Measurements from ENCODE around the gene PLEKHB2. TPM values are rescaled to one million over a fixed set of nuclear protein-coding genes. Genes with fewer than 3 reads are reported as not detected.

The PLEKHB2 gene
- total and polyA plus RNA-seq, 10 of the 15 experiments (the other 5 are each of a cell fraction or from before 2014, with no cell fraction given), result 12.3 to 55.6 (median 26.2) TPM

GRCh38 chr2:131132729-131133128, 27.6 kb downstream of the PLEKHB2 start:
- 95% methylated on average over 8 of the region's 8 CpGs for WGBS (ENCODE audit: insufficient coverage, insufficient replicate concordance, low lambda C conversion rate, missing lambda C conversion rate)
- intact Hi-C loops (cut with micrococcal nuclease; ENCODE audit: unreplicated experiment) (no loop called here), in situ Hi-C loops (cut with MboI) (no loop called here)
- Histone ChIP-seq H3K27ac (ENCODE audit: control insufficient read depth, insufficient read depth) (no peak overlapping the region), H3K79me2 (ENCODE audit: control insufficient read depth, insufficient read depth, low read length) (no peaks in the 10 kb centered on the region), H3K9me3 (replicated peaks; ENCODE audit: control insufficient read depth, insufficient read depth, low read length) (no peaks in the 10 kb centered on the region), H2AFZ (ENCODE audit: control insufficient read depth, low read depth, low read length) (no peak overlapping the region), H3K4me3 (no peak overlapping the region), H4K20me1 (ENCODE audit: control insufficient read depth, insufficient read depth) (no peaks in the 10 kb centered on the region), H3K4me2 (ENCODE audit: control insufficient read depth, insufficient read depth) (no peak overlapping the region), H3K9ac (ENCODE audit: control insufficient read depth, insufficient read depth, low read length) (no peak overlapping the region), H3K36me3 (ENCODE audit: control insufficient read depth in 2 of 2, insufficient read depth in 2 of 2, low read length in 1 of 2) (peaks cover 12 to 22% of the 10 kb centered on the region in 2 experiments), H3K4me1 (ENCODE audit: control insufficient read depth, insufficient read depth, low read length) (no peaks in the 10 kb centered on the region; the same call in 1 of the 2 replicates), H3K27me3 (replicated peaks in 1 of 2; ENCODE audit: control insufficient read depth in 2 of 2, insufficient read depth in 2 of 2, low read length in 1 of 2) (no peaks in the 10 kb centered on the region)
- ChIA-PET POLR2A (no interaction called here), RAD21 (ENCODE audit: unreplicated experiment) (no interaction called here), CTCF (interaction anchor here (2.6 kb wide), 1 partner anchor 21 kb away, joined by 8 read pairs; no protein-coding TSS in a partner anchor), SMC1A (ENCODE audit: uncharacterized antibody, unreplicated experiment) (no interaction called here)
- BruUV-seq (replicated peaks), result no TSS peak
- FAIRE-seq (no peak), ATAC-seq (no peak), DNase-seq (ENCODE audit: low read depth, low spot score) (no peak)
- no peak for TF ChIP-seq JUND (IDR thresholded peaks at IDR 0.05; ENCODE audit: low read depth, low read length)
- TF ChIP-seq ZNF24 (IDR thresholded peaks at IDR 0.05), result no peak
- no peak for TF ChIP-seq FOXK2 (IDR thresholded peaks at IDR 0.05)
- no peak for TF ChIP-seq SRF (IDR thresholded peaks at IDR 0.05; ENCODE audit: low read depth in 2 of 2, low read length in 2 of 2)
- TF ChIP-seq GABPA (IDR thresholded peaks at IDR 0.05; ENCODE audit: low read depth), result no peak
- no peak for TF ChIP-seq EZH2 (IDR thresholded peaks at IDR 0.05; ENCODE audit: borderline replicate concordance, control insufficient read depth, low read depth, low read length)
- no peak for TF ChIP-seq TAF1 (IDR thresholded peaks at IDR 0.05; ENCODE audit: borderline replicate concordance, low read depth, low read length)
- TF ChIP-seq RB1 (IDR thresholded peaks at IDR 0.05; ENCODE audit: borderline replicate concordance), result no peak
- TF ChIP-seq ESRRA (IDR thresholded peaks at IDR 0.05; ENCODE audit: low read length), result no peak
- no peak for TF ChIP-seq TCF7 (IDR thresholded peaks at IDR 0.05; ENCODE audit: borderline replicate concordance)
- TF ChIP-seq MTA2 (IDR thresholded peaks at IDR 0.05; ENCODE audit: low read depth), result no peak
- TF ChIP-seq REST (IDR thresholded peaks at IDR 0.05; ENCODE audit: low read depth, low read length), result no peak
- no peak for TF ChIP-seq ZNF622 (IDR thresholded peaks at IDR 0.05)
- no peak for TF ChIP-seq MAX (IDR thresholded peaks at IDR 0.05; ENCODE audit: low read depth, low read length)
- TF ChIP-seq E2F4 (IDR thresholded peaks at IDR 0.05; ENCODE audit: low read depth, low read length), result no peak
- no peak for TF ChIP-seq CUX1 (IDR thresholded peaks at IDR 0.05; ENCODE audit: insufficient replicate concordance, low read depth, low read length)

All from GM12878 (cell line).